ENCODE measurements around the gene VCL. TPM values are rescaled to one million over a fixed set of nuclear protein-coding genes. Genes with fewer than 3 reads are reported as not detected.
"Not testable (repeated sequence)": the region's sequence is repeated elsewhere in the genome, so short reads cannot be mapped to it uniquely, and the experiment has no call there.

Gene VCL
- total RNA-seq, 1 experiment from 2014 or later = 62.7 TPM

GRCh38 chr10:74104996-74105395, 107.1 kb downstream of the VCL start:
- no peak for DNase-seq (ENCODE audit: low read depth)

GRCh38 chr10:74107391-74107790, 109.5 kb downstream of the VCL start:
- no peak for DNase-seq (ENCODE audit: low read depth)

GRCh38 chr10:74109452-74109851, 111.5 kb downstream of the VCL start:
- no peak for DNase-seq (ENCODE audit: low read depth)

- no peak for DNase-seq (ENCODE audit: low read depth)
These were observed 112.2 kb downstream of the VCL start for GRCh38 chr10:74110120-74110519.

- DNase-seq (ENCODE audit: low read depth) = no peak
These were observed 113.9 kb downstream of the VCL start for GRCh38 chr10:74111799-74112198.

GRCh38 chr10:74113546-74113945, 115.6 kb downstream of the VCL start:
- peak; percentile 48 for DNase-seq (ENCODE audit: low read depth)

GRCh38 chr10:74114041-74114448, 116.1 kb downstream of the VCL start:
- no peak for DNase-seq (ENCODE audit: low read depth)

GRCh38 chr10:74117738-74118137, 119.8 kb downstream of the VCL start:
- DNase-seq (ENCODE audit: low read depth) = no peak

GRCh38 chr10:74118804-74119203, 120.9 kb downstream of the VCL start:
- DNase-seq (ENCODE audit: low read depth) = peak; percentile 48

- no peak for DNase-seq (ENCODE audit: low read depth)
These were observed 123.0 kb downstream of the VCL start for GRCh38 chr10:74120911-74121310.

- no peak for DNase-seq (ENCODE audit: low read depth)
These were observed 123.5 kb downstream of the VCL start for GRCh38 chr10:74121368-74121767.

- no peak for DNase-seq (ENCODE audit: low read depth)
These were observed 124.1 kb downstream of the VCL start for GRCh38 chr10:74122060-74122459.

- DNase-seq (ENCODE audit: low read depth) = no peak
These were observed 125.2 kb downstream of the VCL start for GRCh38 chr10:74123081-74123480.

- no peak for DNase-seq (ENCODE audit: low read depth)
These were observed 136.3 kb downstream of the VCL start for GRCh38 chr10:74133923-74134820.

- DNase-seq (ENCODE audit: low read depth) = no peak
These were observed 137.5 kb downstream of the VCL start for GRCh38 chr10:74135452-74135851.

- no peak for DNase-seq (ENCODE audit: low read depth)
These were observed 140.1 kb downstream of the VCL start for GRCh38 chr10:74137992-74138391.

GRCh38 chr10:74138596-74138995, 140.7 kb downstream of the VCL start:
- DNase-seq (ENCODE audit: low read depth) = not testable (repeated sequence)

- no peak for DNase-seq (ENCODE audit: low read depth)
These were observed 142.1 kb downstream of the VCL start for GRCh38 chr10:74139981-74140380.

- DNase-seq (ENCODE audit: low read depth) = no peak
These were observed 142.6 kb downstream of the VCL start for GRCh38 chr10:74140553-74140952.

- peak; percentile 56 for DNase-seq (ENCODE audit: low read depth)
These were observed 147.2 kb downstream of the VCL start for GRCh38 chr10:74145133-74145532.

- not testable (repeated sequence) for DNase-seq (ENCODE audit: low read depth)
These were observed 149.1 kb downstream of the VCL start for GRCh38 chr10:74146980-74147379.

GRCh38 chr10:74150204-74150989, 152.5 kb downstream of the VCL start, which contains the start of gene AP3M1:
TSS of gene AP3M1 (minus strand) at chr10:74150828. CDS start at chr10:74138379, 12,449 bp downstream.
- DNase-seq (ENCODE audit: low read depth) = no peak

Measured in RPMI7951 (cell line).